NT2/D1 (cell line): Measurements from ENCODE around the gene NDOR1.

Experiments used
- DNase-seq: peaks from one replicate; pipeline ENCODE4 v3.0.0-alpha.2; 2011; ENCODE audit warnings: low read depth, low spot score
- H3K27me3 ChIP-seq: 2 replicates; pipeline ENCODE4 v1.6.0; 2011; ENCODE audit warnings: mild to moderate bottlenecking; ENCODE audit not compliant: insufficient read length, insufficient read depth
- H3K36me3 ChIP-seq: 2 replicates; pipeline ENCODE4 v1.6.1; 2011; ENCODE audit warnings: mild to moderate bottlenecking, low read length, mixed read lengths; ENCODE audit not compliant: insufficient read depth, insufficient read length
- H3K4me1 ChIP-seq: 2 replicates; pipeline ENCODE4 v1.5.1; 2011; ENCODE audit not compliant: insufficient read depth, insufficient read length
- H3K4me3 ChIP-seq: 2 replicates; pipeline ENCODE4 v1.5.1; 2011; ENCODE audit warnings: low read depth; ENCODE audit not compliant: insufficient read length
- H3K9ac ChIP-seq: 2 replicates; pipeline ENCODE4 v1.6.0; 2011; ENCODE audit warnings: low read depth; ENCODE audit not compliant: insufficient read length
- H3K9me3 ChIP-seq: 2 replicates; pipeline ENCODE4 v1.5.1; 2011; ENCODE audit warnings: mild to moderate bottlenecking, low read length; ENCODE audit not compliant: insufficient read depth
- SUZ12 ChIP-seq: IDR thresholded peaks from 2 replicates; pipeline ENCODE4 v1.6.1; 2011; ENCODE audit not compliant: insufficient read length, insufficient read depth; ENCODE audit errors: extremely low read depth
- YY1 ChIP-seq: IDR thresholded peaks from 2 replicates; pipeline ENCODE4 v1.6.1; 2011; ENCODE audit not compliant: insufficient read length, insufficient read depth
- ZNF274 ChIP-seq: IDR thresholded peaks from 2 replicates; pipeline ENCODE4 v1.6.1; 2011; ENCODE audit warnings: mild to moderate bottlenecking, low read depth, low read length

Gene NDOR1

DNA sequence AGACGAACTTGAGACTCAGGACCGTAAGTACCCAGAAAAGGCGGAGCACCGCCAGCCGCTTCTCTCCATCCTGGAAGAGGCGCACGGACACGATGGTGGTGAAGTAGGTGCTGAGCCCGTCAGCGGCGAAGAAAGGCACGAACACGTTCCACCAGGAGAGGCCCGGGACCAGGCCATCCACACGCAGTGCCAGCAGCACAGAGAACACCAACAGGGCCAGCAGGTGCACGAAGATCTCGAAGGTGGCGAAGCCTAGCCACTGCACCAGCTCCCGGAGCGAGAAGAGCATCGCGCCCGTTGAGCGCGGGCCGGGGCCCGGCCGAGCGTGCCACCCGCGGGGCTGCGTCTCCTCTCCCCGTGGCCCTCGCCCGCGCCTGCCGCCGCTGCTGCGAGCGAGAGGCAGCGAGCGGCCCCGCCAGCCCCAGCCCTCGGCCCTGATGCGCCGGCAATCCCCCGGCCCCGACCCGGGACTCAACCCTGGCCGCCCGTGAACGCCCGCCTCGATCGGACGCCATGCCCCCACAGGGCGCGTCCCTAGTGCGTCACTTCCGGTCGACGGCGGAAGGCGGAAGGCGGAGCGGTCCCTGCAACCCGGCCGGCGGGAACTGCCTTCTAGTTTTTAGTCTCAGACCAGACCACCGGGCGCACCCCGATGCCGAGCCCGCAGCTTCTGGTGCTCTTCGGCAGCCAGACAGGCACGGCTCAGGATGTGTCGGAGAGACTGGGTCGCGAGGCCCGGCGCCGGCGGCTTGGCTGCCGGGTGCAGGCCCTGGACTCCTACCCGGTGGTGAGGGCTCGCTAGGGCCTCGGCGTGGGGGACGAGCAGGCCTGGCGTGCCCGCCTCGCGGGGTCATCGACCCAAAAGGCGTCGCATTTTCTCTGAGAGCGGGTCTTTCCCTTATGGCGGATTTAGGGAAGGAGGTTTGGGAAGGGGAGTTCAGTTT, at the start of gene NDOR1, which contains the start of gene TMEM203:
Gene NDOR1 (plus strand): TSS at position 575 of the 944 bp plus-strand sequence. CDS start 78 bp downstream, at position 653.
Gene TMEM203 (minus strand): TSS at position 523 of the 944 bp plus-strand sequence. CDS start 234 bp downstream, at position 289.
- peak within 1 kb of the TSS; percentile 99 for H3K4me3 ChIP-seq
- no peaks in the 10 kb centered on the region for H3K27me3 ChIP-seq
- peaks cover 17% of the 10 kb centered on the region for H3K4me1 ChIP-seq
- H3K9me3 ChIP-seq, result no peaks in the 10 kb centered on the region
- TF ChIP-seq SUZ12 (no peak), ZNF274 (no peak), YY1 (peak; percentile 75)
- H3K9ac ChIP-seq, result peak within 1 kb of the TSS; percentile 97
- DNase-seq, result peak; percentile 82
- H3K36me3 ChIP-seq, result peaks cover 51% of the 10 kb centered on the region

GRCh38 chr9:137156567-137157375, 48.7 kb upstream of the NDOR1 start:
- Histone ChIP-seq H3K9me3 (no peaks in the 10 kb centered on the region), H3K9ac (peak overlapping the region; percentile 77), H3K4me1 (peaks cover 31% of the 10 kb centered on the region), H3K36me3 (no peaks in the 10 kb centered on the region), H3K27me3 (peaks cover 68% of the 10 kb centered on the region), H3K4me3 (peak overlapping the region; percentile 52)
- TF ChIP-seq ZNF274, result no peak
- TF ChIP-seq YY1, result no peak
- no peak for DNase-seq

GRCh38 chr9:137157618-137158415, 47.7 kb upstream of the NDOR1 start:
- H3K36me3 ChIP-seq, result no peaks in the 10 kb centered on the region
- no peak overlapping the region for H3K4me3 ChIP-seq
- H3K27me3 ChIP-seq, result peaks cover 78% of the 10 kb centered on the region
- no peak for DNase-seq
- H3K9ac ChIP-seq, result peak overlapping the region; percentile 18
- no peaks in the 10 kb centered on the region for H3K9me3 ChIP-seq
- TF ChIP-seq YY1 (no peak), ZNF274 (no peak), SUZ12 (no peak)
- peaks cover 34% of the 10 kb centered on the region for H3K4me1 ChIP-seq

- Histone ChIP-seq H3K9me3 (no peaks in the 10 kb centered on the region), H3K9ac (peak overlapping the region; percentile 50), H3K4me1 (peaks cover 37% of the 10 kb centered on the region), H3K36me3 (no peaks in the 10 kb centered on the region), H3K27me3 (peaks cover 86% of the 10 kb centered on the region), H3K4me3 (no peak overlapping the region)
- DNase-seq, result no peak
- TF ChIP-seq YY1 (no peak), SUZ12 (no peak), ZNF274 (no peak)
Measured at GRCh38 chr9:137158625-137159024, 46.9 kb upstream of the NDOR1 start.

DNA sequence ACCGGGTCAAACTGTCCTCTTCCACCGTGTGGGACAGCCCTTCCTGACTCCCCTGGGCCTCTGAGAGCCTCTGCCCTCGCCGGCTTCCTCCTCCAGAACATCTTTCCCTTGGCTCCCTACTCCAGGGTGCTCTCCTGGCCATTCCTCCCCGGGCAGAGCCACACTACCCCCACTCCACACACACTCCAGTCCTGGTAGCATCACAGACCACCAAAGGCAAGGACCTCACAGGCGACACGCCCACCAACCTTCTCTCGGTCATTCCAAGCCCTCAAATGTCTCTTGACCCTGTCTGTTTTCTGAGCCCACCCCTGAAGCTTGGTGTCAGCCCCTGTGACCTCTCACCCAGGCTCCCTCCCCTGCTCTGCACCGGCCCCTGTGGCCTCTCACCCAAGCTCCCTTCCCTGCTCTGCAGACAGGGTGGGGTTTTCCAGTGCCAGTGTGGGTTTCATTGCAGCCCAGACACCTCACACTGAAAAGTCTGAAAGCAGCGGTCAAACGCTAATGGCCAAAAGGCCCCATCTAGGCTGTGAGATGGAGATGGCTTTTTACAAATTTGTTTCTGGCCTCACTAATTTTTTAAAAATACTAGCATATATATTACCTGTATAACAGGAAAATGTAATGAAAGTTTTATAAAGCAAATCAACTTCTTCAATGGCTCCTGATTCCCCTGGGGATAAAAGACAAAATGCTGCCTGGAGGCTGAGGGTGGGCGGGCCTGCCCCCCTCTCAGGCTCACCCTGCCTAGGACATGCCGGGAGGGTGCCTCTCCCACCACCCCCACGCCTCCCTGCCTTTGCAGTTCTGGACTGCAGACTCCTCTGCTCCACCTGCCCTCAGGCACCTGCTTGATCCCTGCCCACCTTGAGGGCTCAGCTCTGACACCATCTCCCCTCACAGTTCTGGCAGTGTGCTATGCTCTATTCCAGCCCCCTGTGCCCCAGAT, 46.1 kb upstream of the NDOR1 start:
- Histone ChIP-seq H3K9me3 (no peaks in the 10 kb centered on the region), H3K36me3 (no peaks in the 10 kb centered on the region), H3K27me3 (peaks cover 93% of the 10 kb centered on the region), H3K4me1 (peaks cover 40% of the 10 kb centered on the region), H3K4me3 (no peak overlapping the region), H3K9ac (peak overlapping the region; percentile 50)
- TF ChIP-seq ZNF274 (no peak), YY1 (no peak), SUZ12 (no peak)
- no peak for DNase-seq

GRCh38 chr9:137160054-137160425, 45.5 kb upstream of the NDOR1 start:
- H3K4me3 ChIP-seq, result no peak overlapping the region
- TF ChIP-seq YY1 (no peak), SUZ12 (no peak), ZNF274 (no peak)
- H3K9me3 ChIP-seq, result no peaks in the 10 kb centered on the region
- peaks cover 94% of the 10 kb centered on the region for H3K27me3 ChIP-seq
- H3K4me1 ChIP-seq, result peaks cover 40% of the 10 kb centered on the region
- H3K36me3 ChIP-seq, result no peaks in the 10 kb centered on the region
- no peak overlapping the region for H3K9ac ChIP-seq
- DNase-seq, result no peak
